Nephron progenitor cell (in vitro differentiated cells): ENCODE data around the gene TM6SF1.

Experiments used
- DNase-seq: peaks from one replicate; pipeline ENCODE4 v3.0.0; 2021
- H3K27ac Mint-ChIP-seq: 2 replicates; pipeline ENCODE4 v1.8.0; 2021; ENCODE audit warnings: mild to moderate bottlenecking, moderate library complexity, mixed read lengths
- H3K27me3 Mint-ChIP-seq: 2 replicates; pipeline ENCODE4 v1.8.0; 2021; ENCODE audit warnings: mild to moderate bottlenecking, low read depth, mixed read lengths; ENCODE audit not compliant: poor library complexity
- H3K36me3 Mint-ChIP-seq: 2 replicates; pipeline ENCODE4 v1.8.0; 2021; ENCODE audit warnings: low read depth, mixed read lengths
- H3K4me1 Mint-ChIP-seq: 2 replicates; pipeline ENCODE4 v1.8.0; 2021; ENCODE audit warnings: mixed read lengths
- H3K4me3 Mint-ChIP-seq: 2 replicates; pipeline ENCODE4 v1.8.0; 2021; ENCODE audit warnings: mild to moderate bottlenecking, moderate library complexity, mixed read lengths
- H3K9me3 Mint-ChIP-seq: 2 replicates; pipeline ENCODE4 v1.8.0; 2021; ENCODE audit warnings: mild to moderate bottlenecking, moderate library complexity, mixed read lengths
- CTCF ChIP-seq: fragments of 200-600 bp; sonication (generic); IDR thresholded peaks from 2 replicates; pipeline ENCODE4 v1.5.0; 2021; ENCODE audit warnings: antibody characterized with exemption

The TM6SF1 gene

GRCh38 chr15:83178869-83179325, 71.5 kb downstream of the TM6SF1 start:
- Mint-ChIP-seq H3K9me3 (no peaks in the 10 kb centered on the region), H3K4me3 (no peak overlapping the region), H3K27me3 (no peaks in the 10 kb centered on the region), H3K36me3 (peaks cover 66% of the 10 kb centered on the region), H3K4me1 (peaks cover 21% of the 10 kb centered on the region), H3K27ac (peak overlapping the region; percentile 5)
- TF ChIP-seq CTCF = no peak
- DNase-seq = no peak

GRCh38 chr15:83185561-83185960, 78.1 kb downstream of the TM6SF1 start:
- no peaks in the 10 kb centered on the region for H3K27me3 Mint-ChIP-seq
- peaks cover 11% of the 10 kb centered on the region for H3K9me3 Mint-ChIP-seq
- no peaks in the 10 kb centered on the region for H3K4me1 Mint-ChIP-seq
- no peak overlapping the region for H3K4me3 Mint-ChIP-seq
- no peak for TF ChIP-seq CTCF
- no peak overlapping the region for H3K27ac Mint-ChIP-seq
- DNase-seq = no peak
- H3K36me3 Mint-ChIP-seq = peaks cover 80% of the 10 kb centered on the region
